OCI-LY1 (cell line): ENCODE measurements around the gene EYS.
"Not testable (repeated sequence)": the region's sequence is repeated elsewhere in the genome, so short reads cannot be mapped to it uniquely, and the experiment has no call there.

ENCODE experiments used
- H2AFZ ChIP-seq: fragments of 200-600 bp; sonication (generic), shearing (Covaris generic); 2 replicates; pipeline ENCODE4 v1.6.0; 2014; ENCODE audit warnings: antibody characterized with exemption, mild to moderate bottlenecking, low read length
- H3F3A ChIP-seq: fragments of 200-600 bp; sonication (generic), shearing (Covaris generic); 2 replicates; pipeline ENCODE4 v1.6.0; 2014; ENCODE audit warnings: mild to moderate bottlenecking, antibody characterized with exemption, low read length, moderate library complexity; ENCODE audit not compliant: insufficient read depth
- H3K27ac ChIP-seq: fragments of 200-600 bp; sonication (generic); 2 replicates; pipeline ENCODE4 v1.5.1; 2014; ENCODE audit warnings: low read length, mixed run types, mild to moderate bottlenecking, low read depth; ENCODE audit not compliant: poor library complexity, severe bottlenecking
- H3K27me3 ChIP-seq: fragments of 200-600 bp; sonication (generic); 2 replicates; pipeline ENCODE4 v1.6.0; 2014; ENCODE audit warnings: antibody characterized with exemption, mild to moderate bottlenecking, low read length, moderate library complexity; ENCODE audit not compliant: insufficient read depth
- H3K36me3 ChIP-seq: fragments of 200-600 bp; sonication (generic); 2 replicates; pipeline ENCODE4 v1.6.1; 2014; ENCODE audit warnings: mild to moderate bottlenecking, antibody characterized with exemption, low read length, moderate library complexity, mixed read lengths; ENCODE audit not compliant: insufficient read depth
- H3K4me1 ChIP-seq: fragments of 200-600 bp; sonication (generic); 2 replicates; pipeline ENCODE4 v1.5.1; 2014; ENCODE audit warnings: mild to moderate bottlenecking, low read length, moderate library complexity; ENCODE audit not compliant: insufficient read depth, severe bottlenecking
- H3K4me2 ChIP-seq: fragments of 200-600 bp; sonication (generic), shearing (Covaris generic); 2 replicates; pipeline ENCODE4 v1.6.1; 2014; ENCODE audit warnings: low read length
- H3K4me3 ChIP-seq: fragments of 200-600 bp; sonication (generic); 2 replicates; pipeline ENCODE4 v1.5.1; 2014; ENCODE audit warnings: low read length, low read depth, mild to moderate bottlenecking, mixed read lengths; ENCODE audit not compliant: poor library complexity, severe bottlenecking
- H3K79me2 ChIP-seq: fragments of 200-600 bp; shearing (Covaris generic); 2 replicates; pipeline ENCODE4 v1.6.1; 2016; ENCODE audit warnings: mixed run types, low read length, mixed read lengths; ENCODE audit not compliant: insufficient read depth
- H3K9ac ChIP-seq: fragments of 200-600 bp; sonication (generic), shearing (Covaris generic); 2 replicates; pipeline ENCODE4 v1.6.1; 2014; ENCODE audit warnings: mild to moderate bottlenecking, low read length, mixed read lengths
- H3K9me2 ChIP-seq: fragments of 200-600 bp; sonication (generic), shearing (Covaris generic); 2 replicates; pipeline ENCODE4 v1.6.1; 2014; ENCODE audit warnings: low read depth, mild to moderate bottlenecking, low read length, mixed read lengths
- H3K9me3 ChIP-seq: fragments of 200-600 bp; shearing (Covaris generic); 2 replicates; pipeline ENCODE4 v1.6.1; 2014; ENCODE audit warnings: low read length, mixed read lengths
- H4K20me1 ChIP-seq: fragments of 200-600 bp; sonication (generic), shearing (Covaris generic); 2 replicates; pipeline ENCODE4 v1.6.0; 2016; ENCODE audit warnings: mild to moderate bottlenecking, low read length; ENCODE audit not compliant: insufficient read depth
- EZH2 ChIP-seq: fragments of 200-600 bp; sonication (generic), shearing (Covaris generic); IDR thresholded peaks from 2 replicates; pipeline ENCODE4 v1.8.0; 2017; ENCODE audit warnings: borderline replicate concordance, mixed run types, mild to moderate bottlenecking, antibody characterized with exemption, low read length, moderate library complexity, mixed read lengths
- TF ChIP-seq, protein P1 (sequence below): fragments of 200-600 bp; sonication (generic), shearing (Covaris generic); IDR thresholded peaks from 2 replicates; pipeline ENCODE4 v1.5.1; 2017; ENCODE audit warnings: mild to moderate bottlenecking, antibody characterized with exemption, low read length, moderate library complexity, mixed read lengths

EYS gene

GRCh38 chr6:65505736-65506135, 201.3 kb downstream of the EYS start:
- Histone ChIP-seq H4K20me1 (no peaks in the 10 kb centered on the region), H3K4me1 (no peaks in the 10 kb centered on the region), H3K36me3 (no peaks in the 10 kb centered on the region), H3K9me2 (no peaks in the 10 kb centered on the region), H3F3A (no peaks in the 10 kb centered on the region), H3K4me2 (no peak overlapping the region), H3K9me3 (no peaks in the 10 kb centered on the region), H3K27ac (no peak overlapping the region), H3K27me3 (no peaks in the 10 kb centered on the region), H3K79me2 (no peaks in the 10 kb centered on the region), H3K4me3 (no peak overlapping the region), H2AFZ (no peak overlapping the region), H3K9ac (no peak overlapping the region)
- no peak for TF ChIP-seq EZH2
- TF ChIP-seq, protein P1, sequence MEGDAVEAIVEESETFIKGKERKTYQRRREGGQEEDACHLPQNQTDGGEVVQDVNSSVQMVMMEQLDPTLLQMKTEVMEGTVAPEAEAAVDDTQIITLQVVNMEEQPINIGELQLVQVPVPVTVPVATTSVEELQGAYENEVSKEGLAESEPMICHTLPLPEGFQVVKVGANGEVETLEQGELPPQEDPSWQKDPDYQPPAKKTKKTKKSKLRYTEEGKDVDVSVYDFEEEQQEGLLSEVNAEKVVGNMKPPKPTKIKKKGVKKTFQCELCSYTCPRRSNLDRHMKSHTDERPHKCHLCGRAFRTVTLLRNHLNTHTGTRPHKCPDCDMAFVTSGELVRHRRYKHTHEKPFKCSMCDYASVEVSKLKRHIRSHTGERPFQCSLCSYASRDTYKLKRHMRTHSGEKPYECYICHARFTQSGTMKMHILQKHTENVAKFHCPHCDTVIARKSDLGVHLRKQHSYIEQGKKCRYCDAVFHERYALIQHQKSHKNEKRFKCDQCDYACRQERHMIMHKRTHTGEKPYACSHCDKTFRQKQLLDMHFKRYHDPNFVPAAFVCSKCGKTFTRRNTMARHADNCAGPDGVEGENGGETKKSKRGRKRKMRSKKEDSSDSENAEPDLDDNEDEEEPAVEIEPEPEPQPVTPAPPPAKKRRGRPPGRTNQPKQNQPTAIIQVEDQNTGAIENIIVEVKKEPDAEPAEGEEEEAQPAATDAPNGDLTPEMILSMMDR: no peak

DNA sequence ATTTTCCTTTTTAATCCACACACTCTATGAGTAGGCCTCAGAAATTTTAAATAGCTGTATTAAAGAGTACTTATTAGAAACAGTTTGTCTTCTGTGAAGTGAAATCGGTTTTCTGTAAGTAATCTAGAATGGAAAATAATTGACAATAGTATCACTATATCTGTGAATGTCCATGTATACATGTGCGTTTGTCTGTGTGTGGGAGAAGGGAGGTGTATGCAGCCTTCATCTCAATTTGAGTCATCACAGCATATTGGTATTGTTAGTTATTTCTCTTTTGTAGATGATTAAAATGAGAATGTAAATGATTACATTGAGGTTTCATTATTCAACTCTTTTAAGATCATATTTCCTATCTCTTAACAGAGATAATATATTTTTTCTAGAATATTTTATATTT, 206.0 kb downstream of the EYS start:
- no peaks in the 10 kb centered on the region for H3K4me1 ChIP-seq
- H3K27ac ChIP-seq: no peak overlapping the region
- no peaks in the 10 kb centered on the region for H3K9me2 ChIP-seq
- TF ChIP-seq, protein P1: no peak
- no peak for TF ChIP-seq EZH2
- H3K4me2 ChIP-seq: no peak overlapping the region
- no peaks in the 10 kb centered on the region for H3K36me3 ChIP-seq
- no peaks in the 10 kb centered on the region for H3F3A ChIP-seq
- H2AFZ ChIP-seq: no peak overlapping the region
- no peaks in the 10 kb centered on the region for H3K27me3 ChIP-seq
- H3K79me2 ChIP-seq: no peaks in the 10 kb centered on the region
- no peaks in the 10 kb centered on the region for H3K9me3 ChIP-seq
- H4K20me1 ChIP-seq: no peaks in the 10 kb centered on the region
- no peak overlapping the region for H3K9ac ChIP-seq
- no peak overlapping the region for H3K4me3 ChIP-seq

DNA sequence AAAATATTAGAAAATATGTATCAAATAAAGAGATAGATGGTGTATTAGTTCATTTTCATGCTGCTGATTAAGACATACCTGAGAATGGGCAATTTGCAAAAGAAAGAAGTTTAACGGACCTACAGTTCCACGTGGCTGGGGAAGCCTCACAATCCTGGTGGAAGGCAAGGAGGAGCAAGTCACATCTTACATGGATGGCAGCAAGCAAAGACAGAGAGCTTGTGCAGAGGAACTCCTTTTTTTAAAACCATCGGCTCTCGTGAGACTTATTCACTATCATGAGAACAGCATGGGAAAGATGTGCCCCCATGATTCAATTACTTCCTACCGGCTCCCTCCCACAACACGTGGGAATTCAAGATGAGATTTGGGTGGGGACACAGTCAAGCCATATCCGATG, 223.4 kb downstream of the EYS start:
- H3K27me3 ChIP-seq, H3K4me3 ChIP-seq, H3F3A ChIP-seq, H3K27ac ChIP-seq, H3K9ac ChIP-seq, H3K9me3 ChIP-seq, H2AFZ ChIP-seq, H3K4me2 ChIP-seq, H3K4me1 ChIP-seq, H3K79me2 ChIP-seq, H3K36me3 ChIP-seq, H3K9me2 ChIP-seq, H4K20me1 ChIP-seq: not testable (repeated sequence)

GRCh38 chr6:65469650-65470049, 237.4 kb downstream of the EYS start:
- no peaks in the 10 kb centered on the region for H3K79me2 ChIP-seq
- H3F3A ChIP-seq: no peaks in the 10 kb centered on the region
- H3K4me3 ChIP-seq: no peak overlapping the region
- no peaks in the 10 kb centered on the region for H3K4me1 ChIP-seq
- H3K9me3 ChIP-seq: no peaks in the 10 kb centered on the region
- TF ChIP-seq, protein P1: no peak
- TF ChIP-seq EZH2: no peak
- H3K9ac ChIP-seq: no peak overlapping the region
- H3K36me3 ChIP-seq: no peaks in the 10 kb centered on the region
- no peaks in the 10 kb centered on the region for H4K20me1 ChIP-seq
- H2AFZ ChIP-seq: no peak overlapping the region
- H3K27me3 ChIP-seq: no peaks in the 10 kb centered on the region
- no peak overlapping the region for H3K4me2 ChIP-seq
- no peak overlapping the region for H3K27ac ChIP-seq
- no peaks in the 10 kb centered on the region for H3K9me2 ChIP-seq
